HepG2 (cell line): ENCODE measurements around the gene CLCN4. TPM values are rescaled to one million over a fixed set of nuclear protein-coding genes. Genes with fewer than 3 reads are reported as not detected.

Source experiments
- AGO2 ChIP-seq: fragments of 200-400 bp; formaldehyde crosslinking; optimal IDR thresholded peaks from 2 replicates; pipeline ENCODE3; 2017; ENCODE audit warnings: mild to moderate bottlenecking, low read depth, low read length, moderate library complexity
- CREB1 ChIP-seq, 2 experiments: fragments of 450-650 bp in 1 of 2; IDR thresholded peaks; 2 replicates each; pipeline ENCODE4 v1.6.1; 2016 to 2017; ENCODE audit warnings: control low read depth in 1 of 2, mild to moderate bottlenecking in 1 of 2, missing compliant biosample characterization in 1 of 2, missing genetic modification characterization in 1 of 2
- DDIT3 ChIP-seq: sonication (generic); formaldehyde crosslinking; IDR thresholded peaks from 2 replicates; pipeline ENCODE4 v1.4.0; 2020; ENCODE audit warnings: mild to moderate bottlenecking, missing genetic modification reagents
- FOXO4 ChIP-seq: sonication (generic); formaldehyde crosslinking; conservative IDR thresholded peaks from 2 replicates; pipeline ENCODE4 v1.8.1; 2023; ENCODE audit warnings: missing genetic modification reagents
- GTF2F1 ChIP-seq: fragments of 150-350 bp; IDR thresholded peaks from 2 replicates; pipeline ENCODE4 v1.6.1; 2014; ENCODE audit warnings: low read length
- GTF3A ChIP-seq: sonication (generic); formaldehyde crosslinking; conservative IDR thresholded peaks from 2 replicates; pipeline ENCODE4 v1.4.0; 2020; ENCODE audit warnings: mild to moderate bottlenecking, missing genetic modification reagents
- HDAC1 ChIP-seq: sonication (generic); formaldehyde crosslinking; IDR thresholded peaks from 2 replicates; pipeline ENCODE4 v1.5.1; 2020; ENCODE audit warnings: mild to moderate bottlenecking, missing genetic modification reagents
- HINFP ChIP-seq: sonication (generic); formaldehyde crosslinking; IDR thresholded peaks from 2 replicates; pipeline ENCODE4 v1.4.0; 2020; ENCODE audit warnings: low read depth, mild to moderate bottlenecking, missing genetic modification reagents
- HIVEP1 ChIP-seq: sonication (generic); formaldehyde crosslinking; IDR thresholded peaks from 2 replicates; pipeline ENCODE4 v1.4.0; 2020; ENCODE audit warnings: mild to moderate bottlenecking, missing genetic modification reagents
- KAT8 ChIP-seq: IDR thresholded peaks from 2 replicates; pipeline ENCODE4 v1.6.1; 2016; ENCODE audit warnings: missing genetic modification reagents, missing compliant biosample characterization
- KLF16 ChIP-seq, 2 experiments: sonication (generic) in 1 of 2; formaldehyde crosslinking in 1 of 2; IDR thresholded peaks; 2 replicates each; pipeline versions ENCODE4 v1.6.1 to v1.8.0; 2016 to 2023; ENCODE audit warnings: missing genetic modification reagents in 2 of 2, missing compliant biosample characterization in 1 of 2
- LCORL ChIP-seq, 2 experiments: fragments of 450-650 bp in 1 of 2; sonication (generic) in 1 of 2; formaldehyde crosslinking in 1 of 2; IDR thresholded peaks; 2 replicates each; pipeline versions ENCODE4 v1.5.0 to v1.6.1; 2017 to 2020; ENCODE audit warnings: antibody characterized with exemption in 1 of 2, missing genetic modification reagents in 1 of 2
- NKX3-1 ChIP-seq: sonication (generic); formaldehyde crosslinking; IDR thresholded peaks from 2 replicates; pipeline ENCODE4 v1.5.0; 2020; ENCODE audit warnings: missing genetic modification reagents
- POLR2AphosphoS2 ChIP-seq: IDR thresholded peaks from 2 replicates; pipeline ENCODE4 v1.6.1; 2011; ENCODE audit warnings: low read depth, low read length, improper control_type of control experiment
- SIN3B ChIP-seq: fragments of 150-350 bp; IDR thresholded peaks from 2 replicates; pipeline ENCODE4 v1.6.1; 2014; ENCODE audit warnings: low read length
- SMC3 ChIP-seq: IDR thresholded peaks from 2 replicates; pipeline ENCODE4 v1.6.1; 2011; ENCODE audit warnings: low read length, improper control_type of control experiment
- XBP1 ChIP-seq: sonication (generic); formaldehyde crosslinking; IDR thresholded peaks from 2 replicates; pipeline ENCODE4 v1.5.0; 2020; ENCODE audit warnings: missing genetic modification reagents
- ZBTB3 ChIP-seq: sonication (generic); formaldehyde crosslinking; IDR thresholded peaks from 2 replicates; pipeline ENCODE4 v1.4.0; 2020; ENCODE audit warnings: low read depth, mild to moderate bottlenecking, moderate library complexity, missing genetic modification reagents, borderline replicate concordance
- ZFP36L2 ChIP-seq: sonication (generic); formaldehyde crosslinking; IDR thresholded peaks from 2 replicates; pipeline ENCODE4 v1.4.0; 2020; ENCODE audit warnings: missing genetic modification reagents
- ZFY ChIP-seq: sonication (generic); formaldehyde crosslinking; IDR thresholded peaks from 2 replicates; pipeline ENCODE4 v1.4.0; 2020; ENCODE audit warnings: missing genetic modification reagents
- ZNF124 ChIP-seq: sonication (generic); formaldehyde crosslinking; IDR thresholded peaks from 2 replicates; pipeline ENCODE4 v1.4.0; 2020; ENCODE audit warnings: missing genetic modification reagents
- ZNF747 ChIP-seq: sonication (generic); formaldehyde crosslinking; IDR thresholded peaks from 2 replicates; pipeline ENCODE4 v1.8.1; 2023; ENCODE audit warnings: missing genetic modification reagents, mild to moderate bottlenecking, borderline replicate concordance
- ZSCAN12 ChIP-seq: sonication (generic); formaldehyde crosslinking; IDR thresholded peaks from 2 replicates; pipeline ENCODE4 v1.9.0; 2021; ENCODE audit warnings: mild to moderate bottlenecking, missing genetic modification reagents
- ZSCAN21 ChIP-seq: sonication (generic); formaldehyde crosslinking; IDR thresholded peaks from 2 replicates; pipeline ENCODE4 v1.8.0; 2022; ENCODE audit warnings: mild to moderate bottlenecking, missing genetic modification reagents, moderate library complexity, borderline replicate concordance
- ZSCAN29 ChIP-seq: sonication (generic); formaldehyde crosslinking; conservative IDR thresholded peaks from 2 replicates; pipeline ENCODE4 v1.4.0; 2020; ENCODE audit warnings: mild to moderate bottlenecking, missing genetic modification reagents
- polyA plus RNA-seq, 8 experiments: library from polyadenylated mRNA; depleted of rRNA in 3 of 8; stranded (reverse) in 7 of 8; unstranded in 1 of 8; fragments of >200 nt; fragmentation: Illumina TruSeq in 4 of 8; extraction: Trizol in 4 of 8; gene quantifications; 2 replicates each; pipeline versions ENCODE4 v1.2.1 to v1.2.3, GENCODE V29; 2011 to 2016; ENCODE audit warnings: low read depth in 4 of 8, missing spikeins in 1 of 8, mixed read lengths in 1 of 8; ENCODE audit not compliant: insufficient read depth in 1 of 8
- total RNA-seq, 5 experiments: library from RNA; depleted of rRNA; stranded (reverse); fragments of >200 nt; fragmentation: Illumina TruSeq; extraction: Trizol; gene quantifications; 2 replicates each; pipeline ENCODE4 v1.2.3, GENCODE V29; 2016; ENCODE audit warnings: low read depth in 1 of 5
- TF ChIP-seq, protein P1 (sequence below): sonication (generic); formaldehyde crosslinking; IDR thresholded peaks from 2 replicates; pipeline ENCODE4 v1.8.0; 2022; ENCODE audit warnings: mild to moderate bottlenecking, missing genetic modification reagents
- TF ChIP-seq, protein P2 (sequence below): sonication (generic); formaldehyde crosslinking; IDR thresholded peaks from 2 replicates; pipeline ENCODE4 v1.5.1; 2020; ENCODE audit warnings: missing genetic modification reagents, mild to moderate bottlenecking, borderline replicate concordance

CLCN4 gene
- total and polyA plus RNA-seq, 2 of the 13 experiments (the other 11 are each of a cell fraction or from before 2014, with no cell fraction given): 1.8 to 2.5 TPM

DNA sequence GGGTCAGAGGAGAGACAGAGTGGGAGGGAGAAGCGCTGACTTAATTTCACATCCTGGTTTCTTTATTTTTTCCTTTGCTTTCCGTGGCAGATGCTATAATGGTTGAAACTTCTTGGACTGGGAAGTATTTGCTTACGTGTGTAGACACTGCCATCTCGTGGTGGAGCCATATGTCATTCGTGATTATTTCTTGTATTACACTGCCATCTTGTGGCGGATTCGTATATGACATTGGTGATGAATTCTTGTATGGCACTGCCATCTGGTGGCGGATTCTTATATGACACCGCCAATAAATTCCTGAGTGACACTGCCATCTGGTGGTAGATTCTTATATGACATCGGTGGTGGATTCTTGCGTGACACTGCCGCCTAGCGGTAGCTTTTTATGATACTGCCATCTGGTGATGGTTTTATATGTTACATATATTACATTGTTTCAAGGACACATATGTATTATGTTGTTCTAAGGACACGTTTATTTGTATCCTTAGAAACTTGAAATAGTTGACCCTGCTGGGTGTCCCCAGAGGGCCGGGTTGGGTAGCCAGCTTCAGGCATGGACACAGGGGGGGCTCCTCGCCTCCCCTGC is 37.3 kb upstream of the CLCN4 start (continued):
- TF ChIP-seq FOXO4 (CRISPR knock-in tag): no peak
- no peak for TF ChIP-seq ZSCAN12 (CRISPR knock-in tag)
- TF ChIP-seq ZNF124 (CRISPR knock-in tag): 0 out of 2 replicates have a peak, but pooled peaks have one; percentile 53
- no peak for TF ChIP-seq AGO2
- no peak for TF ChIP-seq SIN3B
- TF ChIP-seq DDIT3 (CRISPR knock-in tag): no peak
- TF ChIP-seq ZFY: no peak
- TF ChIP-seq POLR2AphosphoS2: no peak
- no peak for TF ChIP-seq XBP1 (CRISPR knock-in tag)
- no peak for TF ChIP-seq NKX3-1 (CRISPR knock-in tag)
- no peak for TF ChIP-seq HINFP (CRISPR knock-in tag)
- no peak for TF ChIP-seq GTF3A (CRISPR knock-in tag)
- TF ChIP-seq HIVEP1 (CRISPR knock-in tag): no peak
- TF ChIP-seq LCORL (IDR thresholded peaks at IDR 0.05): no peak
- TF ChIP-seq LCORL (CRISPR knock-in tag; IDR thresholded peaks at IDR 0.05): peak; percentile 32; the same call in 1 of the 2 replicates
- TF ChIP-seq ZSCAN29 (CRISPR knock-in tag): no peak
- peak; percentile 76 for TF ChIP-seq CREB1 (IDR thresholded peaks at IDR 0.05)
- TF ChIP-seq CREB1 (CRISPR knock-in tag; IDR thresholded peaks at IDR 0.05): peak; percentile 68
- no peak for TF ChIP-seq ZSCAN21 (CRISPR knock-in tag)
- no peak for TF ChIP-seq ZBTB3
- no peak; the same call in 1 of the 2 replicates for TF ChIP-seq ZNF747
- TF ChIP-seq GTF2F1: no peak
- TF ChIP-seq SMC3: peak; percentile 100
- no peak for TF ChIP-seq HDAC1
- TF ChIP-seq, protein P1, sequence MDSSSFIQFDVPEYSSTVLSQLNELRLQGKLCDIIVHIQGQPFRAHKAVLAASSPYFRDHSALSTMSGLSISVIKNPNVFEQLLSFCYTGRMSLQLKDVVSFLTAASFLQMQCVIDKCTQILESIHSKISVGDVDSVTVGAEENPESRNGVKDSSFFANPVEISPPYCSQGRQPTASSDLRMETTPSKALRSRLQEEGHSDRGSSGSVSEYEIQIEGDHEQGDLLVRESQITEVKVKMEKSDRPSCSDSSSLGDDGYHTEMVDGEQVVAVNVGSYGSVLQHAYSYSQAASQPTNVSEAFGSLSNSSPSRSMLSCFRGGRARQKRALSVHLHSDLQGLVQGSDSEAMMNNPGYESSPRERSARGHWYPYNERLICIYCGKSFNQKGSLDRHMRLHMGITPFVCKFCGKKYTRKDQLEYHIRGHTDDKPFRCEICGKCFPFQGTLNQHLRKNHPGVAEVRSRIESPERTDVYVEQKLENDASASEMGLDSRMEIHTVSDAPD (CRISPR knock-in tag): no peak
- TF ChIP-seq KAT8 (CRISPR knock-in tag): no peak
- TF ChIP-seq KLF16 (CRISPR knock-in tag; IDR thresholded peaks at IDR 0.05): peak in 1 of 2 experiments; percentile 66; a peak in 2 of 4 replicates
- TF ChIP-seq, protein P2, sequence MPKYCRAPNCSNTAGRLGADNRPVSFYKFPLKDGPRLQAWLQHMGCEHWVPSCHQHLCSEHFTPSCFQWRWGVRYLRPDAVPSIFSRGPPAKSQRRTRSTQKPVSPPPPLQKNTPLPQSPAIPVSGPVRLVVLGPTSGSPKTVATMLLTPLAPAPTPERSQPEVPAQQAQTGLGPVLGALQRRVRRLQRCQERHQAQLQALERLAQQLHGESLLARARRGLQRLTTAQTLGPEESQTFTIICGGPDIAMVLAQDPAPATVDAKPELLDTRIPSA: no peak
- TF ChIP-seq ZFP36L2 (CRISPR knock-in tag): no peak
